ENCODE data around the gene EPB41.

- TF ChIP-seq POLR2A (IDR thresholded peaks at IDR 0.05) (no peak), CTCF (IDR thresholded peaks at IDR 0.05) (no peak), EP300 (IDR thresholded peaks at IDR 0.05) (no peak)
Observed at GRCh38 chr1:28865997-28866650, 48.2 kb upstream of the EPB41 start.

All from ovary (tissue), 3 donors.